ENCODE results near the gene TBC1D26. TPM values are rescaled to one million over a fixed set of nuclear protein-coding genes. Genes with fewer than 3 reads are reported as not detected.

The TBC1D26 gene
- polyA plus RNA-seq, 1 experiment = 0.06 TPM

DNA sequence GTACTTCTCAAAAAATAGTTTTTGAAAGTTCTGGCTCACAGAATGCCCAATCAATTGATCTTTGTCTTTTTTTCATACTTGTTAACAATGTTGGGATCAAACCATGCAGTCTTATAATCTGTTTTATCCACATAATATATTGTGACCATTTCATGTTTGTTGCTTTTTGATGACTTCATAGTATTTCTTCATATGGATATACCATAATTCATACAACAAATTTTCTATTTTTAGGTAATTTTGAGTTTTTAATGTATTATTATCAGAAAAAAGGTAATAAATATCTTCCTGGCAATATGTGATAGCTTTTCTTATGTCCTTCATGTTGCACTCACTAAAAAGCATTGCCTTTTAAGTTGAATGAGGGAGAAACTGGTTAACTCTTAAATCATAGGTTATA, 44.8 kb downstream of the TBC1D26 start:
- no peaks in the 10 kb centered on the region for H3K36me3 ChIP-seq (ENCODE audit: control insufficient read depth, insufficient read depth, low read length)
- H3K27me3 ChIP-seq (ENCODE audit: control insufficient read depth, insufficient read depth, low read length) = peaks cover 4% of the 10 kb centered on the region
- no peak for DNase-seq (ENCODE audit: low read depth)
- CTCF ChIA-PET = no interaction called here
- no peak overlapping the region for H3K4me3 ChIP-seq (ENCODE audit: low read depth, low read length)
- POLR2A ChIA-PET = no interaction called here
- TF ChIP-seq, protein P1, sequence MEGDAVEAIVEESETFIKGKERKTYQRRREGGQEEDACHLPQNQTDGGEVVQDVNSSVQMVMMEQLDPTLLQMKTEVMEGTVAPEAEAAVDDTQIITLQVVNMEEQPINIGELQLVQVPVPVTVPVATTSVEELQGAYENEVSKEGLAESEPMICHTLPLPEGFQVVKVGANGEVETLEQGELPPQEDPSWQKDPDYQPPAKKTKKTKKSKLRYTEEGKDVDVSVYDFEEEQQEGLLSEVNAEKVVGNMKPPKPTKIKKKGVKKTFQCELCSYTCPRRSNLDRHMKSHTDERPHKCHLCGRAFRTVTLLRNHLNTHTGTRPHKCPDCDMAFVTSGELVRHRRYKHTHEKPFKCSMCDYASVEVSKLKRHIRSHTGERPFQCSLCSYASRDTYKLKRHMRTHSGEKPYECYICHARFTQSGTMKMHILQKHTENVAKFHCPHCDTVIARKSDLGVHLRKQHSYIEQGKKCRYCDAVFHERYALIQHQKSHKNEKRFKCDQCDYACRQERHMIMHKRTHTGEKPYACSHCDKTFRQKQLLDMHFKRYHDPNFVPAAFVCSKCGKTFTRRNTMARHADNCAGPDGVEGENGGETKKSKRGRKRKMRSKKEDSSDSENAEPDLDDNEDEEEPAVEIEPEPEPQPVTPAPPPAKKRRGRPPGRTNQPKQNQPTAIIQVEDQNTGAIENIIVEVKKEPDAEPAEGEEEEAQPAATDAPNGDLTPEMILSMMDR (IDR thresholded peaks at IDR 0.05; ENCODE audit: insufficient read depth, low read depth, low read length) = no peak

GRCh38 chr17:15777297-15777696, 45.2 kb downstream of the TBC1D26 start:
- CTCF ChIA-PET = no interaction called here
- TF ChIP-seq, protein P1 (IDR thresholded peaks at IDR 0.05; ENCODE audit: insufficient read depth, low read depth, low read length) = no peak
- Histone ChIP-seq H3K4me3 (ENCODE audit: low read depth, low read length) (no peak overlapping the region), H3K36me3 (ENCODE audit: control insufficient read depth, insufficient read depth, low read length) (no peaks in the 10 kb centered on the region), H3K27me3 (ENCODE audit: control insufficient read depth, insufficient read depth, low read length) (peaks cover 4% of the 10 kb centered on the region)
- DNase-seq (ENCODE audit: low read depth) = no peak
- POLR2A ChIA-PET = no interaction called here

- Histone ChIP-seq H3K4me3 (ENCODE audit: low read depth, low read length) (no peak overlapping the region), H3K27me3 (ENCODE audit: control insufficient read depth, insufficient read depth, low read length) (peaks cover 4% of the 10 kb centered on the region), H3K36me3 (ENCODE audit: control insufficient read depth, insufficient read depth, low read length) (no peaks in the 10 kb centered on the region)
- no peak for DNase-seq (ENCODE audit: low read depth)
- ChIA-PET CTCF (no interaction called here), POLR2A (no interaction called here)
- TF ChIP-seq, protein P1 (IDR thresholded peaks at IDR 0.05; ENCODE audit: insufficient read depth, low read depth, low read length) = no peak
Observed at GRCh38 chr17:15777717-15778116, 45.6 kb downstream of the TBC1D26 start.

DNA sequence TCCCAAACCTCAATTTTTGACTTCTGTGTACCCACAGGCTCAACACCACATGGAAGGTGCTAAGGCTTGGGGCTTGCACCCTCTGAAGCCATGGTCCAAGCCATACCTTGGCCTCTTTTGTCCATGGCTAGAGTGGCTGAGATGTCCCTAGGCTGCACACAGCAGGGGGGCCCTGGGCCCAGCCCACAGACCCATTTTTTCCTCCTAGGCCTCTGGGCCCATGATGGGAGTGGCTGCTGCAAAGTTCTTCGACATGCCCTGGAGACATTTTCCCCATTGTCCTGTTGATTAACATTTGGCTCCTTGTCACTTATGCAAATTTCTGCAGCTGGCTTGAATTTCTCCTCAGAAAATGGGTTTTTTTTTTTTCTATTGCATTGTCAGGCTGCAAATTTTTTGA, 47.0 kb downstream of the TBC1D26 start:
- no peak for DNase-seq (ENCODE audit: low read depth)
- TF ChIP-seq, protein P1 (IDR thresholded peaks at IDR 0.05; ENCODE audit: insufficient read depth, low read depth, low read length) = no peak
- ChIA-PET CTCF (no interaction called here), POLR2A (no interaction called here)
- H3K36me3 ChIP-seq (ENCODE audit: control insufficient read depth, insufficient read depth, low read length) = no peaks in the 10 kb centered on the region
- H3K4me3 ChIP-seq (ENCODE audit: low read depth, low read length) = no peak overlapping the region
- H3K27me3 ChIP-seq (ENCODE audit: control insufficient read depth, insufficient read depth, low read length) = peaks cover 4% of the 10 kb centered on the region

DNA sequence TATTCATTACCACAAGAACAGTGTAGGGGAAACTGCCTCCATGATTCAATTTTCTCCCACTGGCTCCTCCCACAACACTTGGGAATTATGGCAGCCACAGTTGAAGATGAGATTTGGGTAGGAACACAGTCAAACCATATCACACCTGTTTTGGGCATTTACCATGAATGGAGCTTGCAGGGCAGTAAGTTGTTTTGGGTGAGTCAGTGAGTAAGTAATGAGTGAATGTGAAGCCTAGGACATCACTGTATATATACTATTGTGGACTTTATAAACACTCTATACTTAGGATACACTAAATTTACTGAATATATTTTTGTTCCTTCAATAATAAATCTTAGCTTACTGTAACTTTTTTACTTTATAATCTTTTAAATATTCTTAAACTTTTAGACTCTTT, 48.1 kb downstream of the TBC1D26 start:
- Histone ChIP-seq H3K4me3 (ENCODE audit: low read depth, low read length) (no peak overlapping the region), H3K27me3 (ENCODE audit: control insufficient read depth, insufficient read depth, low read length) (peaks cover 4% of the 10 kb centered on the region), H3K36me3 (ENCODE audit: control insufficient read depth, insufficient read depth, low read length) (no peaks in the 10 kb centered on the region)
- TF ChIP-seq, protein P1 (IDR thresholded peaks at IDR 0.05; ENCODE audit: insufficient read depth, low read depth, low read length) = no peak
- POLR2A ChIA-PET = no interaction called here
- no peak for DNase-seq (ENCODE audit: low read depth)
- CTCF ChIA-PET = interaction anchor here (0.6 kb wide), 1 partner anchor 42 kb away, joined by 3 read pairs; no protein-coding TSS in a partner anchor

Measured in BJ (cell line).